Mammary epithelial cell (primary cell): ENCODE measurements around the gene MYL9.

ENCODE experiments used
- CTCF ChIP-seq, 2 donors: IDR thresholded peaks in 1 of 2; conservative IDR thresholded peaks in 1 of 2; 2 replicates each; pipeline ENCODE4 v1.5.1; 2011 to 2012; ENCODE audit warnings: inconsistent platforms in 2 of 2, low read length in 2 of 2, mild to moderate bottlenecking in 2 of 2, control low read depth in 1 of 2, low read depth in 1 of 2; ENCODE audit not compliant: insufficient read depth in 1 of 2; ENCODE audit errors: extremely low read depth in 1 of 2
- EZH2 ChIP-seq: IDR thresholded peaks from 2 replicates; pipeline ENCODE4 v1.6.1; 2012; ENCODE audit warnings: low read length, inconsistent platforms, borderline replicate concordance

- TF ChIP-seq CTCF (conservative IDR thresholded peaks at IDR 0.05 in 1 of 2, IDR thresholded peaks at IDR 0.05 in 1 of 2; ENCODE audit: extremely low read depth in 1 of 2, insufficient read depth in 1 of 2, low read depth in 1 of 2, low read length in 2 of 2) (no peak), EZH2 (no peak)
Observed at GRCh38 chr20:36499211-36499610, 42.1 kb upstream of the MYL9 start.
